ENCODE data around the gene DNAJC9. TPM values are rescaled to one million over a fixed set of nuclear protein-coding genes. Genes with fewer than 3 reads are reported as not detected.

Gene DNAJC9
- total and polyA plus RNA-seq, 2 of the 4 experiments (the other 2 are of a cell fraction) = 20.0 to 28.7 TPM

DNA sequence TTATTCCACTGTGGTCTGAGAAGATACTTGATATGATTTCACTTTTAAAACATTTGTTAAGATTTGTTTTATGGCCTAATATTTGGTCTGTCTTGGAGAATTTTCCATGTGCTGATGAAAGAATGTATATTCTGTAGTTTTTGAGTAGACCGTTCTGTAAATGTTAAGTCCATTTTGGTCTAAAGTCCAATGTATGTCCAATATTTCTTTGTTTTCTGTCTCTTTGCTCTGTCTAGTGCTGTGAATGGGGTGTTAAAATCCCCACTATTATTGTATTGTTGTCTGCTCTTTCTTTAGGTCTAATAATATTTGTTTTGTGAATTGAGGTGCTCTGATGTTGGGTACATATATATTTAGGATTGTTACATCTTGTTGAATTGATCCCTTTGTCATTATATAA is 31.3 kb downstream of the DNAJC9 start:
- H3K56ac ChIP-seq (ENCODE audit: extremely low read depth, insufficient read depth, low read length) = no peak overlapping the region
- no peak overlapping the region for H3K4ac ChIP-seq (ENCODE audit: low read depth, low read length)
- no peak overlapping the region for H2AFZ ChIP-seq (replicated peaks; ENCODE audit: low read length, poor library complexity)
- no peak overlapping the region for H2BK15ac ChIP-seq (ENCODE audit: low read depth, low read length)
- H3K4me2 ChIP-seq (ENCODE audit: low read depth, low read length) = no peak overlapping the region
- dilution Hi-C loops (cut with HindIII; ENCODE audit: low sequenced_read_pairs, unreplicated experiment) = no loop called here
- no peak overlapping the region for H3K27ac ChIP-seq (ENCODE audit: insufficient read depth, low read length)
- no CpG with 5 or more reads among the region's 1 CpG for WGBS, 2 experiments (ENCODE audit: extremely low coverage in 2 of 2, insufficient read length in 1 of 2)
- H2BK5ac ChIP-seq (ENCODE audit: low read depth, low read length, poor library complexity, severe bottlenecking) = no peak overlapping the region
- no TSS peak for BruUV-seq (replicated peaks)
- no peaks in the 10 kb centered on the region; the same call in 1 of the 2 replicates for H4K20me1 ChIP-seq (ENCODE audit: insufficient read depth, low read length)
- ATAC-seq (ENCODE audit: low read depth) (no peak), DNase-seq (no peak)
- ChIA-PET CTCF (no interaction called here), POLR2A (ENCODE audit: unreplicated experiment) (no interaction called here)
- intact Hi-C loops (cut with micrococcal nuclease) = no loop called here
- TF ChIP-seq CTCF (conservative IDR thresholded peaks at IDR 0.05; ENCODE audit: low read depth, low read length) (no peak), RCOR1 (IDR thresholded peaks at IDR 0.05; ENCODE audit: insufficient replicate concordance, low read length) (no peak), POLR2A (IDR thresholded peaks at IDR 0.05; ENCODE audit: low read depth, low read length) (no peak), RFX5 (IDR thresholded peaks at IDR 0.05; ENCODE audit: low read depth, low read length) (no peak), NFE2L2 (IDR thresholded peaks at IDR 0.05; ENCODE audit: low read depth, low read length) (no peak), MAFK (IDR thresholded peaks at IDR 0.05; ENCODE audit: low read depth, low read length) (no peak), MXI1 (IDR thresholded peaks at IDR 0.05; ENCODE audit: borderline replicate concordance, low read depth, low read length) (no peak), SMC3 (IDR thresholded peaks at IDR 0.05; ENCODE audit: low read depth, low read length) (no peak), BHLHE40 (IDR thresholded peaks at IDR 0.05; ENCODE audit: low read depth, low read length) (no peak), CEBPB (IDR thresholded peaks at IDR 0.05; ENCODE audit: low read depth, low read length) (no peak), FOS (IDR thresholded peaks at IDR 0.05; ENCODE audit: low read depth, low read length) (no peak), RAD21 (IDR thresholded peaks at IDR 0.05; ENCODE audit: low read length) (no peak), MAZ (IDR thresholded peaks at IDR 0.05; ENCODE audit: borderline replicate concordance, low read depth, low read length) (no peak), CHD1 (IDR thresholded peaks at IDR 0.05; ENCODE audit: low read depth, low read length) (no peak)
- TF ChIP-seq, protein P1, sequence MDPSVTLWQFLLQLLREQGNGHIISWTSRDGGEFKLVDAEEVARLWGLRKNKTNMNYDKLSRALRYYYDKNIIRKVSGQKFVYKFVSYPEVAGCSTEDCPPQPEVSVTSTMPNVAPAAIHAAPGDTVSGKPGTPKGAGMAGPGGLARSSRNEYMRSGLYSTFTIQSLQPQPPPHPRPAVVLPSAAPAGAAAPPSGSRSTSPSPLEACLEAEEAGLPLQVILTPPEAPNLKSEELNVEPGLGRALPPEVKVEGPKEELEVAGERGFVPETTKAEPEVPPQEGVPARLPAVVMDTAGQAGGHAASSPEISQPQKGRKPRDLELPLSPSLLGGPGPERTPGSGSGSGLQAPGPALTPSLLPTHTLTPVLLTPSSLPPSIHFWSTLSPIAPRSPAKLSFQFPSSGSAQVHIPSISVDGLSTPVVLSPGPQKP (IDR thresholded peaks at IDR 0.05; ENCODE audit: borderline replicate concordance, low read depth, low read length) = no peak
- TF ChIP-seq, protein P2, sequence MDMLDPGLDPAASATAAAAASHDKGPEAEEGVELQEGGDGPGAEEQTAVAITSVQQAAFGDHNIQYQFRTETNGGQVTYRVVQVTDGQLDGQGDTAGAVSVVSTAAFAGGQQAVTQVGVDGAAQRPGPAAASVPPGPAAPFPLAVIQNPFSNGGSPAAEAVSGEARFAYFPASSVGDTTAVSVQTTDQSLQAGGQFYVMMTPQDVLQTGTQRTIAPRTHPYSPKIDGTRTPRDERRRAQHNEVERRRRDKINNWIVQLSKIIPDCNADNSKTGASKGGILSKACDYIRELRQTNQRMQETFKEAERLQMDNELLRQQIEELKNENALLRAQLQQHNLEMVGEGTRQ (IDR thresholded peaks at IDR 0.05; ENCODE audit: low read depth, low read length) = no peak
- H3K9me1 ChIP-seq (ENCODE audit: insufficient read depth, low read length) = 0 out of 2 replicates have a peak, but pooled peaks cover 3% of the 10 kb centered on the region
- H3K23ac ChIP-seq (ENCODE audit: low read depth, low read length) = no peak overlapping the region
- H3K9me3 ChIP-seq (ENCODE audit: control insufficient read depth, insufficient read depth, low read length) = no peaks in the 10 kb centered on the region
- H4K5ac ChIP-seq (ENCODE audit: low read depth, low read length) = no peak overlapping the region
- no peaks in the 10 kb centered on the region for H3K27me3 ChIP-seq (ENCODE audit: control insufficient read depth, insufficient read depth, low read length)
- no peak overlapping the region for H4K91ac ChIP-seq (ENCODE audit: insufficient read depth, low read depth, low read length)
- H3K4me1 ChIP-seq (ENCODE audit: control insufficient read depth, insufficient read depth, low read length) = no peaks in the 10 kb centered on the region
- in situ Hi-C loops (cut with MboI; ENCODE audit: low sequenced_read_pairs) = no loop called here
- H3K79me1 ChIP-seq (ENCODE audit: low read depth in 1 of 2, low read length in 2 of 2) = no peaks in the 10 kb centered on the region; a peak in 2 of 4 replicates
- no peak overlapping the region for H3K4me3 ChIP-seq (ENCODE audit: insufficient read depth, low read depth, low read length)
- H4K8ac ChIP-seq (ENCODE audit: low read depth in 2 of 2, low read length in 2 of 2) = no peak overlapping the region
- no peak overlapping the region for H3K18ac ChIP-seq (ENCODE audit: low read depth, low read length)
- no peak overlapping the region for H3K14ac ChIP-seq (replicated peaks; ENCODE audit: low read depth, low read length)
- peaks cover 16% of the 10 kb centered on the region for H3K36me3 ChIP-seq (ENCODE audit: control insufficient read depth, insufficient read depth, low read length)
- H3K9ac ChIP-seq (ENCODE audit: low read depth, low read length) = no peak overlapping the region
- H2BK20ac ChIP-seq (ENCODE audit: low read depth, low read length) = no peak overlapping the region
- H2AK5ac ChIP-seq (ENCODE audit: low read depth, low read length) = no peak overlapping the region
- H2BK120ac ChIP-seq (ENCODE audit: low read depth, low read length) = no peak overlapping the region
- no peak overlapping the region for H2AK9ac ChIP-seq (replicated peaks; ENCODE audit: low read depth, low read length, poor library complexity)
